GM19372 (cell line): ENCODE data around the gene BCL11A.

Experiments used
- ATAC-seq: cut with Tn5 transposase; IDR thresholded peaks from one replicate; pipeline ENCODE4 v1.9.1; 2021; ENCODE audit warnings: mild to moderate bottlenecking, low read depth, moderate library complexity; ENCODE audit not compliant: unreplicated experiment

The BCL11A gene

DNA sequence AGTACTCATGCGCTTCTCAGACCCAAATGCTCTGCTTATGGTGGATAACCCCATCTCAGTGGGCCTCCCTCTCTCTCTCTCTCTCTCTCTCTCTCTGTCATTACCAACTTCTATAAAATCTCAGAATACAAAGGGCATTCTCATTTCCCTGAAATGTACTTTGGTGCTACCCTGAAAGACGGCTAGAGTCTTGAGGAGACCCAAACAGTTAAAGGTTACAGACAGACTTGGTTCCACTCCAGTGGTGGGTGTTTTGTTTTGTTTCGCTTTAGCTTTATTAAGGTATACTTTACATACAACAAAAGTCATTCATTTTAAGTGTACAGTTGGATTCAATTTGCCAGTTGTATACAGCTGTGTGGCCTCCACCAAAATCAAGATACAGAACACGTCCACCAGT, 60.9 kb downstream of the BCL11A start:
- no peak for ATAC-seq

- no peak for ATAC-seq
Measured at GRCh38 chr2:60490848-60491247, 62.6 kb downstream of the BCL11A start.

DNA sequence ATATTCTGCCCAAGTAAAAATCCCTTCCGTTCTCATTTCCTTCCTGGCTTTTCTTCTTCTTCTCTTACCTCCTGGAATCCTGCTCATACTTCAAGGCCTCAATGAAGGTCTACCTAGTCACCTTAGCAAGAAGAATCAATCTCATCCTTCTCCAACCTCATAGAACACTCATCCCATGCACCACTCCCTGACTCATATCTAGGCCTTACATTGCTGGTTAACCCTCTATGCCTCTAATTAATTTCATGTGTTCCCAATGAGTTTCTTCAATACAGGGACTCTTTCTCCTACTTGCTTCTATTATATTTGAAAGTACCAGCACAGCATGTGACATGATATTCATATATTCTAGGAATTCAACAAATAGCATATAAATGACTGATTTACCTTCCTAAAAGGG, 63.0 kb downstream of the BCL11A start:
- ATAC-seq = no peak

DNA sequence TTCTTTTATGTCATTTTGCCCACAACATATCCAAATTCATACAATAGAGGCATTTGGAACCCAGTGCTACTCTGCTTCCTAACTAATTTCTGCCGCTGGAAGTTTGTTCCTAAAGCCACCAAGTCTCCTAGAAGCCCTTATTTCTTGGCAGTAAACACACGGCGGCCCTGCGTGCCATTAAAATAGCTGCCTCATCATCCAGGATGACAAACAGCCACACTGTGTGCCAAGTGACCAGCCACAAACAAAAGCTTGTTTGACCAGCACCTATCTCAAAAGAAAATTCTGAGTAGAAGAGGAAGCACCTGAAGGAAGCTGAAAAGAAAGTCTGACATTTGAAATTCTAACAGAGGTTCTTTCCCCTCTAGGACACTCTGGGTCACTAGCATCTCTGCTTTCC, 64.2 kb downstream of the BCL11A start:
- no peak for ATAC-seq

DNA sequence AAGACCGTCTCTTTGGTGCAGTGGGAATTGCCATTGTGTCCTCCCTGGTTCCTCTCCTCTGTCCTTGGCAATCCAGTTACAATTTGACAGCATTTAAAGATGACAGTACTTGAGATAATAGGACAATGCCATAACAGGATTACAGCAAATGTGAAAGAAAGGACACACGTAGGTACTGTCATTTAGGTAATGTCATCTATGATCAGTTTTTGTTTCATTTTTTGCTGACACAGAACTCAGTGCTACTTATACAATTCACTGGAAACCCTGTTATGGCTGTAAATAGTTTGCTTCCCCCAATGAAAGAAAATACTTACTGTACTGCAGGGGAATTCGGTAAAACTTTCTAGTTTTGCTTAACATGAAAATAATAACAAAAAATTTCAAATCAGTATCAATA, 65.2 kb downstream of the BCL11A start:
- no peak for ATAC-seq

DNA sequence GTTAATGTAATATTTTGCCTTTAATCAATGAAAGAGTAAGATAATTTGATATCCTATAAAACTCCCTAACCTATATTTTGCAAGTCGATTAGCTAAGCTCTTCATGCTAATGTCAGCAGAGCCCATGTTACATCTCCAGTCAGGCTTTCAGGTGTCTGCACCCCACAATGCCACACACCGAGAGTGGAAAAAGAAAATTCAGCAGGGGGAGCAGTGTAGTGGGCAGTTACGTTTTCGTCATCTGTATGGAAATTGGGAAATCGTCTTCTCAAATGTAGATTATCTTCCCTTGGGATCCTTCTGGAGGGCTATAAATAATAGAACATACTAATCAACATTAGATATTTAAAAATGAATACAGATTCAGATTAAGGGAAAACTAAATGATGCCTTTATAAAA, 66.3 kb downstream of the BCL11A start:
- no peak for ATAC-seq

GRCh38 chr2:60486551-60486950, 66.9 kb downstream of the BCL11A start:
- ATAC-seq = no peak

DNA sequence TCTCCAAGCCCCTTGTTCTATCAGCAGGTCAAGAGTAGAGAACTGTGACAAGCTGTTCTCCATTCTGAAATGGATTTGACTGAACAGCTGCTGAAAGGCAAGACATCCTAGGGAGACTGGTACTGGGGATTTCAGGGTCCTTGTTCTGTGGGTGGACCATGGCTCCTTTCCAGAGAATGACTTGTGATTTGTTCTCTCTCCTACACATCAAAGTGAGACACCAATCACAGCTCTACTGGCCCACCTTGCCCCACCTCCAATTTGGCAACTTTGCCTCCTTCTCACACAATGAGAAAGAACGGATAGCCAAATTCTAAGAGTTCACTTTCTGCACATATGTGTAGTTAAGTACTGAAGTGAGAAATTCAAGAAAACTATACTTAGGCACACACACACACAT, 67.4 kb downstream of the BCL11A start:
- no peak for ATAC-seq

- ATAC-seq = no peak
Measured at GRCh38 chr2:60485550-60485949, 67.9 kb downstream of the BCL11A start.

DNA sequence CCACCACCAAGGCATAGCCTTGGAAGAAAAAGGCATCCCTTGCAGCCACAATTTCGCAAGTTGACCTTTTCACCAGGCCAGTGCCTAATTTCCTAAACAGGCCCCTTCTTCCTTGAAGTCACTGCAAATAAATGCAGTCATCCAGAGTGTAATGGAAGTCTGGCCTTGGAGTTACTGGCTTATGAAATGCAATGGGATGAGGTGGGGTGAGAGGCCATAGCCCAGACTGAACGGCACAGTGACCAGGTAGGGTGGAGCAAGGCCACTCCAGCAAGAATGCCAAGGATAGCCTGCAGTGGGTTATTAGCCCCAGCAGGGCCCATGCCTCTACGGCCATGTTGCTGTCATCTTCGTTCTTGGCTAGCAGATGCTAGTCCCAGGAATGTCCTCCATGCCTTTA, 68.4 kb downstream of the BCL11A start:
- no peak for ATAC-seq

DNA sequence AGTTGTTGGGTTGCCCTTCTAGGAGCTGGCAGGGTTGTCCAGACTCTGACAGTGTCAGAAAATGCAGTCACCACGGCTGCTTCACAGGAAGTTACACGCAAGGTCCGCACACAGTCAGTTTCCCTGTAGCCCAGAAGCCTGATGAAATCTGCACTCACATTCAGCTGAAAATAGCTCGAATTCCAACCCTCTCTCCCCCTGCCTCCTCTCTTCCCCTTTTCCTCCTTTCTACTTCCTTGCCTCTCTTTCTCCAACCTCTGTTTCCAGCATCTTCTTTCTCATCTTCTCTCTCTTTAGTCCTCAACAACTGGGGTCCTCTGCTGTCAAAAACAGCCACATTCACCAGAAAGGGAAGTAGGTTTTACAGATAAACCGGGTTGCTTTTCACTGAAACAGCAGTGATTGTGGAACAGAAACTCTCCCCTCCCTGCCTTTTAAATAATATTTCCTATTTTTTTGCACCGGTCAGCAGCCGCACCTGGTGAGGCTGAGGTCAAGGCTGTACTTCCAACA, 69.3 kb downstream of the BCL11A start:
- no peak for ATAC-seq

DNA sequence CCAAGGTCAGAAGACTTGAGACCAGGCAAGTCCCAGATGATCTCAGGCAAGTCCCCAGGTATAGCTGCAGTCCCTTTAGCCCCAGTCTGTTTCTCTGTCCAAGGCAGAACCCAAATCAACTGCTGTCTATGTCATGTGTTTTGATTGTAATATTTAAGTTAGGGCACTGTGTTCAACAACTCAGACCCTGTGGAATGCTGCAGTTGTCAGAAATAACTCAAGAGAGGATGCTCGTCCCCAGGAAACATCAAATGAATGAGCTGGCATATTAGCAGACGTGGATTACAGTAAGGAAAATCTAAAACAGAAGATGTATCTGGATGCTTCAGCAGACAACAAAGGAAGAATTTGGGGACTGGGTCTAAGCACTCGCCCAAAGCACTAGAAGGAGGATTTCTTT, 70.1 kb downstream of the BCL11A start:
- ATAC-seq = no peak

DNA sequence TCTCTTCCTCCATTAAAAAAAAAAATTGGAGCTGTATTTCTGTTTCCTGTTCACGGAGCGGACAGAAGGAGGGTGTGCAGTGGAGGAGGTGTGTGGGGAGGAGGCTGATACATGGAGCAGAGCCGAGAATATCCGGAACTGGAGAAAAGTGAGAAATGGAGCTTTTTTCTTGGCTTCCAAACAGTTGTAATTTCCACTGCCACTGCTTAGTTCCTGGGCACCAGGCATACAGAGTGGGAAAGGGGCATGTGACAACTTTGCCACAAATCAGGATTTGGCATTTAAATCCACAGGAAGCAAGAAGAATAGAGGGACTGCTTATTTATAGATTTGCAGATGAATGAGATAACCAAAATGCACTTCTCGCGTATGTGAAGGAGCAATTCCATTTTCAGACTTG, 71.2 kb downstream of the BCL11A start:
- no peak for ATAC-seq

GRCh38 chr2:60481257-60481656, 72.2 kb downstream of the BCL11A start:
- no peak for ATAC-seq

DNA sequence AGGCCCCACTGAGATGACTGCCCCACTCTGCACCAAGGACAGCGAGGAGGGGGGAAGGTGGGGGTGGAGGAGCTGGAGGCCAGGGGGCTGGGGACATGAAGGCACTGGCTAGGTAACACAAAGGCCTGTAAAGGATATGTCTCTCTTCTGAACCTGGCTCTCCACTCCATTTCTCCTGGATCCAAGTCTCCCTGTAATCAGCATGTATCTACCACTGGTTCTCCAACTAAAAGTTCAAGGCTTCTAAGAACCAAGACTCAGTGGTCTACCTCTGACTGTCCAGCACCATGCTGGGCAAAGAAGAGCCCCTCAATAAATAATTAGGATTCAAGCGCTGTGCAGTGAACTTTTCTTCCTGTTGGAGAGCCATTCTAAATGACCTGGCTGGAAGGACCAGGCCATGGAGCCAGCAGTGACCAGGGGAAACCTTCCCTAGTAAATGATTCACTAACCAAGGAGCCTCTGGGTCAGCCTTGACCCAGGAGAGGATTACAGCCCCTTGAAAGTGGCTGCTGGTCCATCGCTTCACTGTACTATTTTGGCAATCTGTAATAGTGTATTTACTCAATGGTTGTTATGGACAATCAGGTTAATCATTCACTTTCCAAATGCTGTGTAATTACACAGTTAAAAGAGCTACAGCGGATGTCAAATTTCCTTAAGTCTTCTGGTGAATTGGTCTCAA, 73.2 kb downstream of the BCL11A start:
- no peak for ATAC-seq

DNA sequence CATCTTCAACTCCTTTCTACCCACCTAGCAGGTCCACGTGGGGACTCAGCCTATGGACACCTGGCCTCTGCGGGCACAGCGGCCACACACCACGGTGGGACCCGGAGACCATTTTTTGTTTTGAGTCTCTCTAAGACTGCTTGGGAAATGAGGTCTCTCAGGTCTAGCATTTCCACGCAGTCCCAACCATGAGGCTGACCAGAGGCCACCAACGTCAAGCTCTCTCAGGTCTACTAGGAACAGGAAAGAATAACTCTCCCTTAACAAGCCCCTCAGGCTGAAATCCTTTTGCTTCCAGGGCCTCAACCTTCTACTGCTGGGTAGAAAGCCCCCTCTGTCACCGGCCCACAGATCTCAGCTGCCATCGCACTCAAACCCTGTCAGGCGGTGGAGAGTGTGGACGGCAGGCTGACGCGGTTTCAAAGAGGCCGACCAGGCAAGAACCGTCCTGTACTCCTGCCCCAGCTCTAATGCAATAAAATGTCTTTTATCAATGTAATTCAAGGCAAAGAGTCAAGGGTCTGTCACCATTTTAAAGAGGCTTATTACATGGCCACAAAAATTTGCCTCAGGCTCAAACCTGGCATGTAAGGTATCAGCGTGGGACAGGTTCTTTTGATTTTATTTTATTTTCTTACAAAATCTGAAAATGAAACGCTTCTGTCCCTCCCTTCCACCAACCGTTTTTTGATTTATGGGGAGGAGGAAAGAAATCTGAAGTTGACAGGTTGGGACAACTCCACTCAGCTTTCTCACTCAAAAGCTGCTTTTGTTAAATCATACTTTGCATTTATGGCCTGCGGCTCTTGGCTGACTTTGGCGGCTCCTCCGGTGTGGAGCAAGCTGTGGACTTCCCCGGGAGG, 74.0 kb downstream of the BCL11A start:
- no peak for ATAC-seq

GRCh38 chr2:60478660-60479059, 74.8 kb downstream of the BCL11A start:
- no peak for ATAC-seq

DNA sequence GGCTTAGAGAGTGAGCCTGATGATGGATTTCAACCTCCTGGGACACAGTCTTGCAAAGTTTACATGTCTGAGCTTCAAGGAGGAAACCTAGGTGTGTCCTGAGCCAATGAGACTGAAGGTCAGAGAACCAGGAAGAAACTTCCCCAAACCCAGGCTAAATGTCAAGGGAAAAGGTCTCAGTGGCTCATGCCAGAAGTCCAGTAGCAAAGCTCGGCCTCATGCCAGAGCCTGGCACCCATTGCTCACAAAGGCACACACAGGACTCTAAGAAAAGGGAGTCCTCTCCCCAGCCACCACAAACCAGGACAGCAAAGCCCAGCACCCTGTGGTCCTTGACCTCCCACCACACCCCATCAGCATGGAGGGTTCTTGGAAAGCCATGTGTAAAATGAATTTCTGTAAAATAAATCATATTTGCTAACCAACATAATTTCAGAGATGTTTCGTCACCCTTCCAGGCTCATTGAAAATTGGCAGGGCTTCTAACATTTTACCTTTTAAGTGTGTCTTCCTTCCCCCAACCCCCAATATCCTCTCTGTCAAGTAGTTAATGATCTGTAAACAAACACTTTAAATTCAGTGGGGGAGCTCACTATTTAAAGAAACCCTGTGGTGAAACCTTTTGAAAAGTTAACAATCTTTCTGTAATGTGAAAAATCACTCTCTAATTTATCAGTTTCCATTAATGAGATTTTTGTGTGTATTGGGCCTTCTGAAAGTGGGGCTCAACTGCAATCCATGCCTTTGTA, 77.1 kb downstream of the BCL11A start:
- ATAC-seq = no peak

GRCh38 chr2:60475123-60475830, 78.2 kb downstream of the BCL11A start:
- ATAC-seq = no peak

GRCh38 chr2:60474301-60474700, 79.2 kb downstream of the BCL11A start:
- no peak for ATAC-seq

DNA sequence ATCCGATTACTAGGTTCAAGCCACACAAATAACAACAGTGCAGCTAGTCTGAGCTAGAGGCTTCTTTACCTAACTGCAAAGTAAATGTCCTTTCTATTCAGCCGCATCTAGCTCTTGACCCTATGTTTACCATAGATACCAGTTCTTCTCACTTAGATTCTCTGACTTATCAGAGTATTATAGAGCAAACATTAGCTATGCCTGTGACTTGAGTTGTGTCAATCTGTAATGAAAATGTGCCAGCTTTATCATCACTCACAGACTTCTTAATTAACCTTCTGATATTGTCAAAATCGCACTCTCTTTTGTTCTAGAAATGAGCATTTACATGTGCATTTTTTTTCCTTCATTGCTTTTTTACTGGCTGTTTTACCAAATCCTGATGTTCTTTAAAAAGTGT, 79.9 kb downstream of the BCL11A start:
- no peak for ATAC-seq
